GM12892 (cell line): ENCODE results near the gene TMEM178B.

ENCODE experiments used
- POLR2A ChIP-seq: IDR thresholded peaks from 2 replicates; pipeline ENCODE4 v1.6.1; 2011; ENCODE audit warnings: low read depth, low read length, control low read depth
- POLR2AphosphoS5 ChIP-seq: IDR thresholded peaks from 2 replicates; pipeline ENCODE4 v1.6.1; 2011; ENCODE audit warnings: low read depth, low read length, control low read depth
- TAF1 ChIP-seq: IDR thresholded peaks from 2 replicates; pipeline ENCODE4 v1.6.1; 2011; ENCODE audit warnings: low read depth, mild to moderate bottlenecking, control low read depth, low read length, borderline replicate concordance

GRCh38 chr7:141408440-141408839 lies 334.6 kb downstream of the TMEM178B start:
- no peak for TF ChIP-seq POLR2AphosphoS5
- no peak for TF ChIP-seq POLR2A
- no peak for TF ChIP-seq TAF1
